ENCODE measurements around the gene OCA2.

Gene OCA2

GRCh38 chr15:28081594-28081993 is 17.5 kb downstream of the OCA2 start:
- Histone ChIP-seq H3K9me3 (ENCODE audit: control insufficient read depth, low read length) (no peaks in the 10 kb centered on the region), H3K4me1 (ENCODE audit: control insufficient read depth, insufficient read depth, low read length, poor library complexity, severe bottlenecking) (no peaks in the 10 kb centered on the region), H3K4me3 (ENCODE audit: insufficient read depth, low read depth, low read length, poor library complexity, severe bottlenecking) (no peak overlapping the region), H3K27ac (ENCODE audit: insufficient read depth, low read length, poor library complexity, severe bottlenecking) (no peak overlapping the region), H3K27me3 (replicated peaks; ENCODE audit: control insufficient read depth, insufficient read depth, low read length, poor library complexity, severe bottlenecking) (no peaks in the 10 kb centered on the region), H3K36me3 (ENCODE audit: control insufficient read depth, insufficient read depth, low read length) (no peaks in the 10 kb centered on the region)
- DNase-seq, result no peak

- Histone ChIP-seq H3K27ac (ENCODE audit: insufficient read depth, low read length, poor library complexity, severe bottlenecking) (no peak overlapping the region), H3K4me3 (ENCODE audit: insufficient read depth, low read depth, low read length, poor library complexity, severe bottlenecking) (no peak overlapping the region), H3K9me3 (ENCODE audit: control insufficient read depth, low read length) (no peaks in the 10 kb centered on the region), H3K4me1 (ENCODE audit: control insufficient read depth, insufficient read depth, low read length, poor library complexity, severe bottlenecking) (no peaks in the 10 kb centered on the region), H3K27me3 (replicated peaks; ENCODE audit: control insufficient read depth, insufficient read depth, low read length, poor library complexity, severe bottlenecking) (no peaks in the 10 kb centered on the region), H3K36me3 (ENCODE audit: control insufficient read depth, insufficient read depth, low read length) (no peaks in the 10 kb centered on the region)
- no peak for DNase-seq
Observed at GRCh38 chr15:28080386-28080785, 18.7 kb downstream of the OCA2 start.

GRCh38 chr15:28079313-28079969 is 19.7 kb downstream of the OCA2 start:
- DNase-seq, result no peak
- H3K4me1 ChIP-seq (ENCODE audit: control insufficient read depth, insufficient read depth, low read length, poor library complexity, severe bottlenecking), result no peaks in the 10 kb centered on the region
- H3K36me3 ChIP-seq (ENCODE audit: control insufficient read depth, insufficient read depth, low read length), result no peaks in the 10 kb centered on the region
- no peak overlapping the region for H3K27ac ChIP-seq (ENCODE audit: insufficient read depth, low read length, poor library complexity, severe bottlenecking)
- H3K9me3 ChIP-seq (ENCODE audit: control insufficient read depth, low read length), result no peaks in the 10 kb centered on the region
- no peak overlapping the region for H3K4me3 ChIP-seq (ENCODE audit: insufficient read depth, low read depth, low read length, poor library complexity, severe bottlenecking)
- H3K27me3 ChIP-seq (replicated peaks; ENCODE audit: control insufficient read depth, insufficient read depth, low read length, poor library complexity, severe bottlenecking), result no peaks in the 10 kb centered on the region

- DNase-seq, result no peak
- Histone ChIP-seq H3K4me3 (ENCODE audit: insufficient read depth, low read depth, low read length, poor library complexity, severe bottlenecking) (no peak overlapping the region), H3K36me3 (ENCODE audit: control insufficient read depth, insufficient read depth, low read length) (no peaks in the 10 kb centered on the region), H3K9me3 (ENCODE audit: control insufficient read depth, low read length) (no peaks in the 10 kb centered on the region), H3K4me1 (ENCODE audit: control insufficient read depth, insufficient read depth, low read length, poor library complexity, severe bottlenecking) (no peaks in the 10 kb centered on the region), H3K27ac (ENCODE audit: insufficient read depth, low read length, poor library complexity, severe bottlenecking) (no peak overlapping the region), H3K27me3 (replicated peaks; ENCODE audit: control insufficient read depth, insufficient read depth, low read length, poor library complexity, severe bottlenecking) (no peaks in the 10 kb centered on the region)
Observed at GRCh38 chr15:28078191-28078719, 20.9 kb downstream of the OCA2 start.

- no peaks in the 10 kb centered on the region for H3K9me3 ChIP-seq (ENCODE audit: control insufficient read depth, low read length)
- H3K4me1 ChIP-seq (ENCODE audit: control insufficient read depth, insufficient read depth, low read length, poor library complexity, severe bottlenecking), result no peaks in the 10 kb centered on the region
- H3K27ac ChIP-seq (ENCODE audit: insufficient read depth, low read length, poor library complexity, severe bottlenecking), result no peak overlapping the region
- no peak for DNase-seq
- H3K36me3 ChIP-seq (ENCODE audit: control insufficient read depth, insufficient read depth, low read length), result no peaks in the 10 kb centered on the region
- H3K27me3 ChIP-seq (replicated peaks; ENCODE audit: control insufficient read depth, insufficient read depth, low read length, poor library complexity, severe bottlenecking), result no peaks in the 10 kb centered on the region
- no peak overlapping the region for H3K4me3 ChIP-seq (ENCODE audit: insufficient read depth, low read depth, low read length, poor library complexity, severe bottlenecking)
Observed at GRCh38 chr15:28075573-28075972, 23.5 kb downstream of the OCA2 start.

- Histone ChIP-seq H3K36me3 (ENCODE audit: control insufficient read depth, insufficient read depth, low read length) (no peaks in the 10 kb centered on the region), H3K4me1 (ENCODE audit: control insufficient read depth, insufficient read depth, low read length, poor library complexity, severe bottlenecking) (no peaks in the 10 kb centered on the region), H3K9me3 (ENCODE audit: control insufficient read depth, low read length) (no peaks in the 10 kb centered on the region), H3K27me3 (replicated peaks; ENCODE audit: control insufficient read depth, insufficient read depth, low read length, poor library complexity, severe bottlenecking) (no peaks in the 10 kb centered on the region), H3K4me3 (ENCODE audit: insufficient read depth, low read depth, low read length, poor library complexity, severe bottlenecking) (no peak overlapping the region), H3K27ac (ENCODE audit: insufficient read depth, low read length, poor library complexity, severe bottlenecking) (no peak overlapping the region)
- DNase-seq, result no peak
Observed at GRCh38 chr15:28068930-28069329, 30.2 kb downstream of the OCA2 start.

GRCh38 chr15:28066231-28066630 is 32.9 kb downstream of the OCA2 start:
- Histone ChIP-seq H3K4me1 (ENCODE audit: control insufficient read depth, insufficient read depth, low read length, poor library complexity, severe bottlenecking) (no peaks in the 10 kb centered on the region), H3K27ac (ENCODE audit: insufficient read depth, low read length, poor library complexity, severe bottlenecking) (no peak overlapping the region), H3K27me3 (replicated peaks; ENCODE audit: control insufficient read depth, insufficient read depth, low read length, poor library complexity, severe bottlenecking) (no peaks in the 10 kb centered on the region), H3K4me3 (ENCODE audit: insufficient read depth, low read depth, low read length, poor library complexity, severe bottlenecking) (no peak overlapping the region), H3K36me3 (ENCODE audit: control insufficient read depth, insufficient read depth, low read length) (no peaks in the 10 kb centered on the region), H3K9me3 (ENCODE audit: control insufficient read depth, low read length) (no peaks in the 10 kb centered on the region)
- DNase-seq, result no peak

GRCh38 chr15:28060005-28060404 is 39.1 kb downstream of the OCA2 start:
- peaks cover 3% of the 10 kb centered on the region for H3K27me3 ChIP-seq (replicated peaks; ENCODE audit: control insufficient read depth, insufficient read depth, low read length, poor library complexity, severe bottlenecking)
- DNase-seq, result no peak
- H3K9me3 ChIP-seq (ENCODE audit: control insufficient read depth, low read length), result no peaks in the 10 kb centered on the region
- no peak overlapping the region for H3K27ac ChIP-seq (ENCODE audit: insufficient read depth, low read length, poor library complexity, severe bottlenecking)
- H3K4me1 ChIP-seq (ENCODE audit: control insufficient read depth, insufficient read depth, low read length, poor library complexity, severe bottlenecking), result no peaks in the 10 kb centered on the region
- H3K4me3 ChIP-seq (ENCODE audit: insufficient read depth, low read depth, low read length, poor library complexity, severe bottlenecking), result no peak overlapping the region
- H3K36me3 ChIP-seq (ENCODE audit: control insufficient read depth, insufficient read depth, low read length), result no peaks in the 10 kb centered on the region

GRCh38 chr15:28058082-28058481 is 41.0 kb downstream of the OCA2 start:
- H3K4me1 ChIP-seq (ENCODE audit: control insufficient read depth, insufficient read depth, low read length, poor library complexity, severe bottlenecking), result no peaks in the 10 kb centered on the region
- peaks cover 3% of the 10 kb centered on the region for H3K27me3 ChIP-seq (replicated peaks; ENCODE audit: control insufficient read depth, insufficient read depth, low read length, poor library complexity, severe bottlenecking)
- no peaks in the 10 kb centered on the region for H3K9me3 ChIP-seq (ENCODE audit: control insufficient read depth, low read length)
- H3K4me3 ChIP-seq (ENCODE audit: insufficient read depth, low read depth, low read length, poor library complexity, severe bottlenecking), result no peak overlapping the region
- H3K27ac ChIP-seq (ENCODE audit: insufficient read depth, low read length, poor library complexity, severe bottlenecking), result no peak overlapping the region
- no peak for DNase-seq
- H3K36me3 ChIP-seq (ENCODE audit: control insufficient read depth, insufficient read depth, low read length), result no peaks in the 10 kb centered on the region

- H3K27me3 ChIP-seq (replicated peaks; ENCODE audit: control insufficient read depth, insufficient read depth, low read length, poor library complexity, severe bottlenecking), result peaks cover 3% of the 10 kb centered on the region
- H3K9me3 ChIP-seq (ENCODE audit: control insufficient read depth, low read length), result no peaks in the 10 kb centered on the region
- no peaks in the 10 kb centered on the region for H3K36me3 ChIP-seq (ENCODE audit: control insufficient read depth, insufficient read depth, low read length)
- no peak overlapping the region for H3K4me3 ChIP-seq (ENCODE audit: insufficient read depth, low read depth, low read length, poor library complexity, severe bottlenecking)
- H3K4me1 ChIP-seq (ENCODE audit: control insufficient read depth, insufficient read depth, low read length, poor library complexity, severe bottlenecking), result no peaks in the 10 kb centered on the region
- H3K27ac ChIP-seq (ENCODE audit: insufficient read depth, low read length, poor library complexity, severe bottlenecking), result no peak overlapping the region
- DNase-seq, result no peak
Observed at GRCh38 chr15:28051955-28052633, 47.0 kb downstream of the OCA2 start.
